Lower leg skin (tissue), 3 donors: ENCODE results near the gene NTNG1.

Source experiments
- CTCF ChIP-seq, 3 donors: fragments of 450-650 bp; IDR thresholded peaks; one replicate each; pipeline ENCODE4 v1.5.1; 2016; ENCODE audit warnings: antibody characterized with exemption in 3 of 3, mild to moderate bottlenecking in 3 of 3, moderate library complexity in 2 of 3
- POLR2A ChIP-seq, 2 donors: fragments of 450-650 bp; IDR thresholded peaks; one replicate each; pipeline ENCODE4 v1.6.1; 2016 to 2017; ENCODE audit warnings: antibody characterized with exemption in 2 of 2, mild to moderate bottlenecking in 1 of 2, moderate library complexity in 1 of 2

- no peak for TF ChIP-seq CTCF (IDR thresholded peaks at IDR 0.05)
- no peak for TF ChIP-seq POLR2A (IDR thresholded peaks at IDR 0.05)
Observed at GRCh38 chr1:107171333-107171732, 30.5 kb downstream of the NTNG1 start.
